Measurements from ENCODE around the gene GOLPH3.

GRCh38 chr5:32090755-32091128, 83.4 kb downstream of the GOLPH3 start:
- TF ChIP-seq CTCF (IDR thresholded peaks at IDR 0.05) (no peak), POLR2AphosphoS5 (IDR thresholded peaks at IDR 0.05) (no peak), POLR2A (IDR thresholded peaks at IDR 0.05) (no peak)
